ENCODE results near the gene BRAF.
A peak's percentile ranks its signal among the peaks of the same experiment; 100 is the strongest.

The BRAF gene

DNA sequence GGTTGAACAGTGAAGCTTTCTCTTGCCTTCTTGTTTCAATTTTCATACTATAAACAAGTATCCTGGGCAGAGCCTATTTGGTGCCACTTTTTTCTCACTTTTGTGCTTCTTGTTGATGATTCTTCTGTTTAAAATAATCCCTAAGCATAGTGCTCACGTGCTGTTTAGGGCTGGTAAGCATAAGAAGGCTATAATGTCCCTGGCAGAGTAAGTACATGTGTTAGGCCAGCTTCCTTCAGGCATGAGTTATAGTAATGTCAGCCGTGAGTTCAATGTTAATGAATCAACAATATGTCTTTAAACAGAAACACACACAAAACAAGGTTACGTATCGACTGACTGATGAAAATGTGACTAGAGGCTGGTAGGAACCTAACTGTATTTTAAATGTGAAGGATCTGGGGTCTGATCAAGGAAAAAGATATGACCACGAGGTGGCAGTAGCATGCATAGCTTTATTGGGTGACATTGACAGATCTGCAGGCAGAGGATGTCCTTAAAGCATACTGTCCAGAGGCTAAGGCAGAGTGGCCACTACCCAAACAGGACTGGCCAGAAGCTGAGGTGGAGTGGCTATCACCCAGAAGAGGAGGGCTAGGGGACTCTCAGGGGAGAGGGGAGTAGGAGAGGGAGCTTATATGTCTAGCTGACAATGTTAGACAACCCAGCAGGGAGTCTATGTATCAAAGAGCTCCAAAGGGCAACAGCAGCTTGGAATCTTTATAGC is 113.7 kb downstream of the BRAF start:
- no peak overlapping the region for H3K4me3 ChIP-seq (ENCODE audit: low read depth, low read length)
- TF ChIP-seq, protein P1, sequence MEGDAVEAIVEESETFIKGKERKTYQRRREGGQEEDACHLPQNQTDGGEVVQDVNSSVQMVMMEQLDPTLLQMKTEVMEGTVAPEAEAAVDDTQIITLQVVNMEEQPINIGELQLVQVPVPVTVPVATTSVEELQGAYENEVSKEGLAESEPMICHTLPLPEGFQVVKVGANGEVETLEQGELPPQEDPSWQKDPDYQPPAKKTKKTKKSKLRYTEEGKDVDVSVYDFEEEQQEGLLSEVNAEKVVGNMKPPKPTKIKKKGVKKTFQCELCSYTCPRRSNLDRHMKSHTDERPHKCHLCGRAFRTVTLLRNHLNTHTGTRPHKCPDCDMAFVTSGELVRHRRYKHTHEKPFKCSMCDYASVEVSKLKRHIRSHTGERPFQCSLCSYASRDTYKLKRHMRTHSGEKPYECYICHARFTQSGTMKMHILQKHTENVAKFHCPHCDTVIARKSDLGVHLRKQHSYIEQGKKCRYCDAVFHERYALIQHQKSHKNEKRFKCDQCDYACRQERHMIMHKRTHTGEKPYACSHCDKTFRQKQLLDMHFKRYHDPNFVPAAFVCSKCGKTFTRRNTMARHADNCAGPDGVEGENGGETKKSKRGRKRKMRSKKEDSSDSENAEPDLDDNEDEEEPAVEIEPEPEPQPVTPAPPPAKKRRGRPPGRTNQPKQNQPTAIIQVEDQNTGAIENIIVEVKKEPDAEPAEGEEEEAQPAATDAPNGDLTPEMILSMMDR (IDR thresholded peaks at IDR 0.05; ENCODE audit: borderline replicate concordance, insufficient read depth, low read depth, low read length): peak; percentile 46

DNA sequence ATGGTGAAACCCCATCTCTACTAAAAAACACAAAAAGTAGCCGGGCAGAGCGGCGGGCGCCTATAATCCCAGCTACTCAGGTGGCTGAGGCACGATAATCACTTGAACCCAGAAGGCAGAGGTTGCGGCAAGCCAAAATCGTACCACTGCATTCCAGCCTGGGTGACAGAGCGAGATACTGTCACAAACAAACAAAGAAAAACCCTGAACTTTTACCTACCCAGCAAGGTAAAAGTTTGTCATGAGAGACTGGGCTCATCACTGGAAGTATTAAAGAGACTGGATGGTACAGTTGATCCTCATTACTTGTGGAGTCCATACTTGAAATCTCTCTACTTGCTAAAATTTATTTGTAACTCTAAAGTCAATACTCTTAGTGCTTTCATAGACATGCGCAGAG is 114.3 kb downstream of the BRAF start:
- TF ChIP-seq, protein P1 (IDR thresholded peaks at IDR 0.05; ENCODE audit: borderline replicate concordance, insufficient read depth, low read depth, low read length): no peak
- H3K4me3 ChIP-seq (ENCODE audit: low read depth, low read length): no peak overlapping the region

DNA sequence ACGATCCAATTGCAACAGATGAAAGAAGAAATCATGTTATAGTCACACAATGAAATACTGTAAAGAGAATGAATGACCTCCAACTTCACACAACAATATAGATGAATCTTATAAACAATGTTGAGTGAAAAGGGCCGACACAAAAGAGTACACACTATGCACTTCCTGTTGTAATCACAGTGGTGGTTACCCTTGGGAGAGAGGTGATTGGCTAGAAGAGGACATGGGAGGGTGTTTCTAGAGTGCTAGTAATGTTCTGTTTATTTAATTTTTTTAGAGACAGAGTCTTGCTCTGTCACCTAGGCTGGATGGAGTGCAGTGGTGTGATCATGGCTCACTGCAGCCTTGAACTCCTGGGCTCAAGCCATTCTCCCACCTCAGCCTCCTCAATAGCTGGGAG is 145.8 kb downstream of the BRAF start:
- H3K4me3 ChIP-seq (ENCODE audit: low read depth, low read length): no peak overlapping the region
- TF ChIP-seq, protein P1 (IDR thresholded peaks at IDR 0.05; ENCODE audit: borderline replicate concordance, insufficient read depth, low read depth, low read length): no peak

DNA sequence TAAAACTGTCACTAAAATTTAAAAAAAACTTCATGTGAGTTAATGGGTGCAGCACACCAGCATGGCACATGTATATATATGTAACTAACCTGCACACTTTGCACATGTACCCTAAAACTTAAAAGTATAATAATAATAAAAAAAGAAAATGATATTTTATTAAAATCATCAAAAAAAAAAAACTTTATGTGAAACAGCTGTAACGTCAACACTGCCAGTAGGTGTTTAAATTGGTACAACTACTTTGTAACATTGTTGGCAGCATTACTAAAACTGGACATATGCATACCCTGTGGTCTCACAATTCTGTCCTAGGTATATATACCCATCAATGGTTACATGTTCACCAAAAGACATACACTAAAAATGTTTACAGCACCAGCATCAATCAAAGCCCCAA is 146.2 kb downstream of the BRAF start:
- H3K4me3 ChIP-seq (ENCODE audit: low read depth, low read length): no peak overlapping the region
- TF ChIP-seq, protein P1 (IDR thresholded peaks at IDR 0.05; ENCODE audit: borderline replicate concordance, insufficient read depth, low read depth, low read length): no peak

DNA sequence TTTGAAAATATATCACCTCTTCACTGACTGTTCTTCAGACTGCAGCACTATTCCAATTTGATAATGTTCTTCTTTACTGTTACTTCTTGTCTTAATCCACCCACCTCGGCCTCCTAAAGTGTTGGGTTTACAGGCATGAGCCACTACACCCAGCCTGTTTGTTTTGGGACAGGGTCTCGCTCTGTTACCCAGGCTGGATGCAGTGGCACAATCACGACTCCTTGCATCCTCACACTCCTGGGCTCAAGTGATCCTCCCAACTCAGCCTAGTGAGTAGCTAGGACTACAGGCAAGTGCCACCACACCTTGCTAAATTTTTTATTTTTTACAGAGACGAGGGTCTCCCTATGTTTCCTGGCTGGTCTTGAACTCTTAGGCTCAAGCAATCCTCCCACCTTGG is 150.4 kb downstream of the BRAF start:
- H3K4me3 ChIP-seq (ENCODE audit: low read depth, low read length): no peak overlapping the region

DNA sequence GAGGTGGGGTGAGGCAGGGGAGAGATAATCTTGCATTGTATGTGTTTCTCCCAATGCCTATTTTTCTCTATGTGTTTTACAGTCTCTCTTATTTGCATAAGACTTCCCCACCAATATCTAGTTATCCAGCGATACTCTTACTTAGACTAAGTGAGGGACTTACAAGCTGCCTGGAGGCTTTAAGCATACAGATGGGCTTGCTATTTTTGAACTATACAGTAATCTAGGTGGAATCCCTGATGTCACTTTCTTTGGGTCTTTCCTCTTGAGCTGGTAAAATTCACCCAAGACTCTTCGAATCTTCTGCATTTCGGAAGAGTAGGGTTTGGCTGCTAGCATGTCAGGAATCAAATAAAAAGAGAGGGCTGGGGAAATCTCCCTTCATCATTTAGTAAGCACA is 151.6 kb downstream of the BRAF start:
- no peak overlapping the region for H3K4me3 ChIP-seq (ENCODE audit: low read depth, low read length)
- TF ChIP-seq, protein P1 (IDR thresholded peaks at IDR 0.05; ENCODE audit: borderline replicate concordance, insufficient read depth, low read depth, low read length): no peak

More for the DNA sequence above, 150.4 kb downstream of the BRAF start:
- TF ChIP-seq, protein P1 (IDR thresholded peaks at IDR 0.05; ENCODE audit: borderline replicate concordance, insufficient read depth, low read depth, low read length): no peak

DNA sequence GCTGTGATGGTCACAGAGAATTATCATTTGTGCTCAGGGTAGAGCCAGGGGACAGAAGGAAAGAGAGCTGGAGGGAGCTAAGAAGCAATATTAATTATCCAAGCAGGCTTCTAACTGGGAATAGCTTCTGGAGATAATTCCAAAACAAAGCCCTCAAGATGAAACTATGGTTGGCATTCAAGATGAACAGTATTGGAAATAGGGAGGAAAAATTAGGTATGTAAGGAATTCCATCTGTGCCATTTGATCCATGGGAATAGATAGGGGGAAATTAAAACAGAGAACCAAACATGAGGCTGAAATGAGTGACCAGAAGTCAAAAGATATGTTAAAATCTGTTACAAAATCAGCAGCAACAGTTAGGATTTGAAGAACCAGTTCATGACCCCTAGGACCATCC is 152.9 kb downstream of the BRAF start:
- TF ChIP-seq, protein P1 (IDR thresholded peaks at IDR 0.05; ENCODE audit: borderline replicate concordance, insufficient read depth, low read depth, low read length): no peak
- no peak overlapping the region for H3K4me3 ChIP-seq (ENCODE audit: low read depth, low read length)

Data from GM12875 (cell line).